SK-N-SH (cell line): ENCODE data around the gene TUBD1. TPM values are rescaled to one million over a fixed set of nuclear protein-coding genes. Genes with fewer than 3 reads are reported as not detected.

ENCODE experiments used
- CTCF ChIA-PET: fragments of 300-600, 350-600 bp; formaldehyde crosslinking; extraction: SDS; loops from one replicate; lab custom pipeline; 2021; lab: Yijun Ruan, JAX
- POLR2A ChIA-PET: fragments of 350-600 bp; sonication (Branson Sonifier 250); formaldehyde crosslinking; extraction: SDS; loops from one replicate; lab custom pipeline; 2020; ENCODE audit warnings: antibody characterized with exemption, inconsistent platforms; lab: Yijun Ruan, JAX
- DNase-seq: peaks from one replicate; pipeline ENCODE4 v3.0.0; 2012
- H2AFZ ChIP-seq: fragments of 200-600 bp; sonication (generic); 2 replicates; pipeline ENCODE4 v1.8.1; 2016; ENCODE audit warnings: antibody characterized with exemption, mild to moderate bottlenecking, low read depth
- H3F3A ChIP-seq: fragments of 200-600 bp; sonication (generic); replicated peaks from 2 replicates; pipeline ENCODE3; 2016; ENCODE audit warnings: antibody characterized with exemption, mild to moderate bottlenecking; ENCODE audit not compliant: insufficient read depth
- H3K27ac ChIP-seq, 2 experiments: fragments of 200-500 bp in 1 of 2; fragments of 200-600 bp in 1 of 2; sonication (Bioruptor generic) in 1 of 2; sonication (generic), shearing (Covaris generic) in 1 of 2; 2 replicates each; pipeline versions ENCODE4 v1.5.1 to v1.6.1; 2014 to 2016; ENCODE audit warnings: low read depth in 2 of 2, inconsistent platforms in 1 of 2, low read length in 1 of 2, mild to moderate bottlenecking in 1 of 2, mixed read lengths in 1 of 2
- H3K27me3 ChIP-seq: fragments of 200-600 bp; sonication (generic), shearing (Covaris generic); 2 replicates; pipeline ENCODE4 v1.6.1; 2016; ENCODE audit warnings: mixed run types; ENCODE audit not compliant: insufficient read depth
- H3K36me3 ChIP-seq, 2 experiments: fragments of 200-500 bp in 1 of 2; fragments of 200-600 bp in 1 of 2; sonication (Bioruptor generic) in 1 of 2; sonication (generic) in 1 of 2; replicated peaks in 1 of 2; 2 replicates each; pipeline versions ENCODE3 to v1.5.1; 2014 to 2016; ENCODE audit warnings: low read length in 1 of 2, mild to moderate bottlenecking in 1 of 2; ENCODE audit not compliant: insufficient read depth in 2 of 2, control insufficient read depth in 1 of 2
- H3K4me1 ChIP-seq, 2 experiments: fragments of 200-500 bp in 1 of 2; fragments of 200-600 bp in 1 of 2; sonication (Bioruptor generic) in 1 of 2; sonication (generic), shearing (Covaris generic) in 1 of 2; 2 replicates each; pipeline versions ENCODE4 v1.5.1 to v1.6.1; 2014 to 2016; ENCODE audit warnings: low read depth in 1 of 2, low read length in 1 of 2, mixed run types in 1 of 2; ENCODE audit not compliant: insufficient read depth in 2 of 2, control insufficient read depth in 1 of 2
- H3K4me2 ChIP-seq: fragments of 200-600 bp; sonication (generic), shearing (Covaris generic); 2 replicates; pipeline ENCODE4 v1.6.1; 2017; ENCODE audit warnings: mixed run types
- H3K4me3 ChIP-seq, 2 experiments: fragments of 200-500 bp in 1 of 2; fragments of 200-600 bp in 1 of 2; sonication (Bioruptor generic) in 1 of 2; sonication (generic), shearing (Covaris generic) in 1 of 2; 2 replicates each; pipeline versions ENCODE4 v1.5.1 to v1.8.1; 2014 to 2016; ENCODE audit warnings: low read depth in 2 of 2, inconsistent platforms in 1 of 2, low read length in 1 of 2, mild to moderate bottlenecking in 1 of 2, mixed read lengths in 1 of 2, moderate library complexity in 1 of 2
- H3K79me2 ChIP-seq: fragments of 200-600 bp; sonication (generic); 2 replicates; pipeline ENCODE4 v1.8.1; 2017; ENCODE audit warnings: mild to moderate bottlenecking; ENCODE audit not compliant: insufficient read depth
- H3K9ac ChIP-seq: fragments of 200-600 bp; sonication (generic); 2 replicates; pipeline ENCODE4 v1.6.1; 2017; ENCODE audit warnings: mixed run types
- H3K9me2 ChIP-seq: fragments of 200-600 bp; sonication (generic); 2 replicates; pipeline ENCODE4 v1.6.1; 2017; ENCODE audit warnings: mixed run types
- H3K9me3 ChIP-seq: fragments of 200-600 bp; sonication (generic); 2 replicates; pipeline ENCODE4 v1.6.1; 2017; ENCODE audit warnings: mixed run types, mild to moderate bottlenecking, moderate library complexity
- H4K20me1 ChIP-seq: fragments of 200-600 bp; sonication (generic); 2 replicates; pipeline ENCODE4 v1.6.1; 2017; ENCODE audit warnings: mild to moderate bottlenecking, mixed run types; ENCODE audit not compliant: insufficient read depth
- CHD2 ChIP-seq: fragments of 150-350 bp; IDR thresholded peaks from 2 replicates; pipeline ENCODE4 v1.6.1; 2018; ENCODE audit warnings: low read length; ENCODE audit not compliant: partially characterized antibody
- FOXJ3 ChIP-seq: sonication (generic); formaldehyde crosslinking; IDR thresholded peaks from 2 replicates; pipeline ENCODE4 v1.5.1; 2020; ENCODE audit warnings: mild to moderate bottlenecking, missing genetic modification reagents
- MEF2A ChIP-seq: IDR thresholded peaks from 2 replicates; pipeline ENCODE4 v1.4.0; 2012; ENCODE audit warnings: low read depth, borderline replicate concordance
- NRF1 ChIP-seq: IDR thresholded peaks from 2 replicates; pipeline ENCODE4 v1.6.1; 2012; ENCODE audit warnings: low read depth, mild to moderate bottlenecking, low read length
- RAD21 ChIP-seq: IDR thresholded peaks from 2 replicates; pipeline ENCODE4 v1.6.1; 2012; ENCODE audit warnings: mild to moderate bottlenecking, low read length
- RXRA ChIP-seq: IDR thresholded peaks from 2 replicates; pipeline ENCODE4 v1.4.0; 2012; ENCODE audit warnings: low read depth, mild to moderate bottlenecking, borderline replicate concordance
- TAF1 ChIP-seq: IDR thresholded peaks from 2 replicates; pipeline ENCODE4 v1.6.1; 2012; ENCODE audit warnings: low read depth, mild to moderate bottlenecking, low read length, moderate library complexity, borderline replicate concordance
- YY1 ChIP-seq: IDR thresholded peaks from 2 replicates; pipeline ENCODE4 v1.4.0; 2012; ENCODE audit warnings: low read depth, mild to moderate bottlenecking
- WGBS: methylation state at CpG from one replicate; pipeline ENCODE4 v1.1.6; 2017; ENCODE audit warnings: low lambda C conversion rate; 5-methylcytosine and 5-hydroxymethylcytosine counted together
- polyA plus RNA-seq, 3 experiments: library from polyadenylated mRNA; depleted of rRNA; stranded (reverse); fragments of >200 nt; gene quantifications; 2 replicates each; pipeline ENCODE4 v1.2.3, GENCODE V29; 2012
- TF ChIP-seq, protein P1 (sequence below): IDR thresholded peaks from 2 replicates; pipeline ENCODE4 v1.6.1; 2012; ENCODE audit warnings: mild to moderate bottlenecking, low read depth, low read length, moderate library complexity
- TF ChIP-seq, protein P2 (sequence below): fragments of 200-600 bp; sonication (generic); IDR thresholded peaks from 2 replicates; pipeline ENCODE4 v1.6.1; 2017; ENCODE audit warnings: antibody characterized with exemption, mild to moderate bottlenecking, moderate library complexity
- TF ChIP-seq, protein P3 (sequence below): IDR thresholded peaks from 2 replicates; pipeline ENCODE4; 2012

TUBD1 gene
- polyA plus RNA-seq, 1 of the 3 experiments (the other 2 are of a cell fraction): 3.2 TPM

DNA sequence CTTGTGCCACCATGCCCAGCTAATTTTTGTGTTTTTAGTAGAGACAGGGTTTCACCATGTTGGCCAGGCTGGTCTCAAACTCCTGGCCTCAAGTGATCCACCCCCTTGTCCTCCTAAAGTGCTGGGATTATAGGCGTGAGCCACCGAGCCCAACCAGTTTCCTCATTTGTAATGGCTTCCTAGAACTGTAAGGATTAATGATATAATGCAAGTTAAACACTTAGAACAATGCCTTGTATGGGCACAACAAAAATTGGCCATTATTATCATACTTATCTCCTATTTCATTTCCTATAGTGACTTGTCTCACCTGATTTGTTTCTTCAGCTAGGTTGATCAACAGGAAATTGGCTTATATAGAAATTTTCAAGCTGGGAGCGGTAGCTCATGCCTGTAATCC lies 14.1 kb downstream of the TUBD1 start:
- DNase-seq: no peak
- H3K9ac ChIP-seq: no peak overlapping the region
- no peaks in the 10 kb centered on the region for H4K20me1 ChIP-seq
- H3F3A ChIP-seq: peaks cover 13% of the 10 kb centered on the region
- H3K27ac ChIP-seq: no peak overlapping the region
- no peaks in the 10 kb centered on the region for H3K9me3 ChIP-seq
- no peak overlapping the region for H2AFZ ChIP-seq
- 93% methylated on average over 3 of the region's 3 CpGs for WGBS
- H3K4me1 ChIP-seq: no peaks in the 10 kb centered on the region
- H3K4me2 ChIP-seq: no peak overlapping the region
- no peaks in the 10 kb centered on the region for H3K79me2 ChIP-seq
- ChIA-PET POLR2A (no interaction called here), CTCF (interaction anchor here (0.7 to 1.0 kb wide), 2 partner anchors 125 to 129 kb away, joined by 3 read pairs; no protein-coding TSS in a partner anchor)
- peaks cover 0 to 18% of the 10 kb centered on the region in 2 experiments for H3K36me3 ChIP-seq
- H3K4me3 ChIP-seq: no peak overlapping the region
- H3K9me2 ChIP-seq: no peaks in the 10 kb centered on the region
- no peaks in the 10 kb centered on the region for H3K27me3 ChIP-seq
- TF ChIP-seq TAF1 (no peak), RAD21 (no peak), YY1 (no peak), CHD2 (no peak), RXRA (no peak), FOXJ3 (CRISPR knock-in tag) (no peak), MEF2A (no peak), NRF1 (no peak)
- TF ChIP-seq, protein P1, sequence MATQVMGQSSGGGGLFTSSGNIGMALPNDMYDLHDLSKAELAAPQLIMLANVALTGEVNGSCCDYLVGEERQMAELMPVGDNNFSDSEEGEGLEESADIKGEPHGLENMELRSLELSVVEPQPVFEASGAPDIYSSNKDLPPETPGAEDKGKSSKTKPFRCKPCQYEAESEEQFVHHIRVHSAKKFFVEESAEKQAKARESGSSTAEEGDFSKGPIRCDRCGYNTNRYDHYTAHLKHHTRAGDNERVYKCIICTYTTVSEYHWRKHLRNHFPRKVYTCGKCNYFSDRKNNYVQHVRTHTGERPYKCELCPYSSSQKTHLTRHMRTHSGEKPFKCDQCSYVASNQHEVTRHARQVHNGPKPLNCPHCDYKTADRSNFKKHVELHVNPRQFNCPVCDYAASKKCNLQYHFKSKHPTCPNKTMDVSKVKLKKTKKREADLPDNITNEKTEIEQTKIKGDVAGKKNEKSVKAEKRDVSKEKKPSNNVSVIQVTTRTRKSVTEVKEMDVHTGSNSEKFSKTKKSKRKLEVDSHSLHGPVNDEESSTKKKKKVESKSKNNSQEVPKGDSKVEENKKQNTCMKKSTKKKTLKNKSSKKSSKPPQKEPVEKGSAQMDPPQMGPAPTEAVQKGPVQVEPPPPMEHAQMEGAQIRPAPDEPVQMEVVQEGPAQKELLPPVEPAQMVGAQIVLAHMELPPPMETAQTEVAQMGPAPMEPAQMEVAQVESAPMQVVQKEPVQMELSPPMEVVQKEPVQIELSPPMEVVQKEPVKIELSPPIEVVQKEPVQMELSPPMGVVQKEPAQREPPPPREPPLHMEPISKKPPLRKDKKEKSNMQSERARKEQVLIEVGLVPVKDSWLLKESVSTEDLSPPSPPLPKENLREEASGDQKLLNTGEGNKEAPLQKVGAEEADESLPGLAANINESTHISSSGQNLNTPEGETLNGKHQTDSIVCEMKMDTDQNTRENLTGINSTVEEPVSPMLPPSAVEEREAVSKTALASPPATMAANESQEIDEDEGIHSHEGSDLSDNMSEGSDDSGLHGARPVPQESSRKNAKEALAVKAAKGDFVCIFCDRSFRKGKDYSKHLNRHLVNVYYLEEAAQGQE: no peak
- TF ChIP-seq, protein P2, sequence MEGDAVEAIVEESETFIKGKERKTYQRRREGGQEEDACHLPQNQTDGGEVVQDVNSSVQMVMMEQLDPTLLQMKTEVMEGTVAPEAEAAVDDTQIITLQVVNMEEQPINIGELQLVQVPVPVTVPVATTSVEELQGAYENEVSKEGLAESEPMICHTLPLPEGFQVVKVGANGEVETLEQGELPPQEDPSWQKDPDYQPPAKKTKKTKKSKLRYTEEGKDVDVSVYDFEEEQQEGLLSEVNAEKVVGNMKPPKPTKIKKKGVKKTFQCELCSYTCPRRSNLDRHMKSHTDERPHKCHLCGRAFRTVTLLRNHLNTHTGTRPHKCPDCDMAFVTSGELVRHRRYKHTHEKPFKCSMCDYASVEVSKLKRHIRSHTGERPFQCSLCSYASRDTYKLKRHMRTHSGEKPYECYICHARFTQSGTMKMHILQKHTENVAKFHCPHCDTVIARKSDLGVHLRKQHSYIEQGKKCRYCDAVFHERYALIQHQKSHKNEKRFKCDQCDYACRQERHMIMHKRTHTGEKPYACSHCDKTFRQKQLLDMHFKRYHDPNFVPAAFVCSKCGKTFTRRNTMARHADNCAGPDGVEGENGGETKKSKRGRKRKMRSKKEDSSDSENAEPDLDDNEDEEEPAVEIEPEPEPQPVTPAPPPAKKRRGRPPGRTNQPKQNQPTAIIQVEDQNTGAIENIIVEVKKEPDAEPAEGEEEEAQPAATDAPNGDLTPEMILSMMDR: no peak

DNA sequence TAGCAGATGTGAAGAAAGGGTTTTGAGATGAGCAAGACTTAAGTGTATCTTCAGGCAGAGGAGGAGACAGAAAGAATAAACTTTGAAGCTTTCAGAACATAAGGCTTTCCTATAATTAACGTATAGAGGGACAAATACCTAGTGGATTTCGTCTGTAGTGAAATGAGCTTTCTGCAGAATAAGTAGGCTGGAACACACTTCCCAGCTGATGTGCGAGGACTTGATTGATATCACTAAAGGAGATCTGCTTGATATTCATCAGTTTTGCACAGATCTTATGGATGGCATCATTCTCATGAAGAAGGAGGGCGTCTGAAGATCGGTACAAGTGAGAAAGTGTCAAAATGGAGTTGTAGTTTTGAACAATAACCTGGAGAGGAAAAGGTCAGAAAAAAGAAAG lies 14.8 kb downstream of the TUBD1 start:
- Histone ChIP-seq H3K9ac (no peak overlapping the region), H3K9me3 (no peaks in the 10 kb centered on the region), H3K4me3 (no peak overlapping the region), H3K36me3 (peaks cover 0 to 14% of the 10 kb centered on the region in 2 experiments), H3F3A (peaks cover 13% of the 10 kb centered on the region), H3K79me2 (no peaks in the 10 kb centered on the region), H3K4me1 (no peaks in the 10 kb centered on the region), H3K27me3 (no peaks in the 10 kb centered on the region), H2AFZ (no peak overlapping the region), H3K4me2 (no peak overlapping the region), H4K20me1 (no peaks in the 10 kb centered on the region), H3K27ac (no peak overlapping the region), H3K9me2 (no peaks in the 10 kb centered on the region)
- no peak for DNase-seq
- TF ChIP-seq, protein P3, sequence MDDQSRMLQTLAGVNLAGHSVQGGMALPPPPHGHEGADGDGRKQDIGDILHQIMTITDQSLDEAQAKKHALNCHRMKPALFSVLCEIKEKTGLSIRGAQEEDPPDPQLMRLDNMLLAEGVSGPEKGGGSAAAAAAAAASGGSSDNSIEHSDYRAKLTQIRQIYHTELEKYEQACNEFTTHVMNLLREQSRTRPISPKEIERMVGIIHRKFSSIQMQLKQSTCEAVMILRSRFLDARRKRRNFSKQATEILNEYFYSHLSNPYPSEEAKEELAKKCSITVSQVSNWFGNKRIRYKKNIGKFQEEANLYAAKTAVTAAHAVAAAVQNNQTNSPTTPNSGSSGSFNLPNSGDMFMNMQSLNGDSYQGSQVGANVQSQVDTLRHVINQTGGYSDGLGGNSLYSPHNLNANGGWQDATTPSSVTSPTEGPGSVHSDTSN: no peak
- TF ChIP-seq MEF2A: no peak
- TF ChIP-seq, protein P2: no peak
- CTCF ChIA-PET: interaction anchor here (1.0 kb wide), 1 partner anchor 128 kb away, joined by 3 read pairs; no protein-coding TSS in a partner anchor
- WGBS: 94% methylated on average over 5 of the region's 5 CpGs
- POLR2A ChIA-PET: no interaction called here
